Stimulated activated naive CD8-positive, alpha-beta T cell treated with anti-CD3 and anti-CD28 coated beads, Interleukin-15, Interleukin-2, amounts not matched to agents 100 U/mL and 50 U/mL, for 24 hours (primary cell): ENCODE results near the gene SLC35A4.

Experiments
- ATAC-seq: fragments of 150-1000 bp; cut with Tn5 transposase; one replicate; pipeline ENCODE4 v1.10.0; 2021
- DNase-seq: peaks from one replicate; pipeline ENCODE4 v3.0.0; 2021

The SLC35A4 gene

GRCh38 chr5:140564196-140565023, at the start of gene SLC35A4, which contains the start of gene APBB3:
SLC35A4 (plus strand) TSS chr5:140564828; CDS start chr5:140567170, 2,342 bp downstream.
APBB3 (minus strand) TSS chr5:140564598; CDS start chr5:140564245, 353 bp downstream.
- peak; percentile 95 for DNase-seq

GRCh38 chr5:140524003-140524402, 40.6 kb upstream of the SLC35A4 start:
- DNase-seq (no peak), ATAC-seq (no peak)

More at GRCh38 chr5:140564196-140565023, at the start of gene SLC35A4, which contains the start of gene APBB3:
- peak; percentile 91 for ATAC-seq

GRCh38 chr5:140540227-140540626, 24.4 kb upstream of the SLC35A4 start:
- ATAC-seq (no peak), DNase-seq (no peak)

- DNase-seq (no peak), ATAC-seq (no peak)
Measured at GRCh38 chr5:140542972-140543371, 21.7 kb upstream of the SLC35A4 start.

- no peak for DNase-seq
- ATAC-seq = no peak
Measured at GRCh38 chr5:140544986-140545385, 19.6 kb upstream of the SLC35A4 start.

- ATAC-seq (no peak), DNase-seq (no peak)
Measured at GRCh38 chr5:140545606-140546005, 19.0 kb upstream of the SLC35A4 start.

- no peak for ATAC-seq
- no peak for DNase-seq
Measured at GRCh38 chr5:140546851-140547507, 17.6 kb upstream of the SLC35A4 start.

- ATAC-seq (peak; percentile 96), DNase-seq (peak; percentile 90)
Measured at GRCh38 chr5:140547508-140548299, 16.9 kb upstream of the SLC35A4 start, which contains the start of gene EIF4EBP3. EIF4EBP3 (plus strand) TSS chr5:140547662; CDS start chr5:140547738, 76 bp downstream.

GRCh38 chr5:140548300-140548688, 16.3 kb upstream of the SLC35A4 start:
- ATAC-seq (peak; percentile 2), DNase-seq (no peak)

GRCh38 chr5:140548791-140549190, 15.8 kb upstream of the SLC35A4 start:
- DNase-seq = no peak
- no peak for ATAC-seq

- ATAC-seq (no peak), DNase-seq (no peak)
Measured at GRCh38 chr5:140549237-140550144, 15.1 kb upstream of the SLC35A4 start.

GRCh38 chr5:140550147-140551079, 14.2 kb upstream of the SLC35A4 start:
- no peak for ATAC-seq
- no peak for DNase-seq

GRCh38 chr5:140551872-140552271, 12.8 kb upstream of the SLC35A4 start:
- ATAC-seq (no peak), DNase-seq (no peak)

GRCh38 chr5:140553657-140554056, 11.0 kb upstream of the SLC35A4 start:
- ATAC-seq (peak; percentile 52), DNase-seq (no peak)

- DNase-seq (no peak), ATAC-seq (peak; percentile 7)
Measured at GRCh38 chr5:140554454-140554853, 10.2 kb upstream of the SLC35A4 start.

GRCh38 chr5:140555747-140556312, 8.8 kb upstream of the SLC35A4 start:
- DNase-seq = no peak
- ATAC-seq = no peak

GRCh38 chr5:140556438-140556837, 8.2 kb upstream of the SLC35A4 start:
- ATAC-seq (no peak), DNase-seq (no peak)

GRCh38 chr5:140557136-140557805, 7.4 kb upstream of the SLC35A4 start, which contains the start of gene SRA1:
SRA1 (minus strand) TSS chr5:140557473; CDS start chr5:140557452, 21 bp downstream.
- DNase-seq (peak; percentile 94), ATAC-seq (peak; percentile 94)

GRCh38 chr5:140557965-140558364, 6.7 kb upstream of the SLC35A4 start:
- no peak for ATAC-seq

More at GRCh38 chr5:140557965-140558364, 6.7 kb upstream of the SLC35A4 start:
- DNase-seq = no peak
